ENCODE data around the gene RFTN1. TPM values are rescaled to one million over a fixed set of nuclear protein-coding genes. Genes with fewer than 3 reads are reported as not detected.

Gene RFTN1
- total and polyA plus RNA-seq, 9 of the 15 experiments (the other 6 are each of a cell fraction or from before 2014, with no cell fraction given): 0.08 to 0.51 (median 0.11) TPM; not detected in 6

DNA sequence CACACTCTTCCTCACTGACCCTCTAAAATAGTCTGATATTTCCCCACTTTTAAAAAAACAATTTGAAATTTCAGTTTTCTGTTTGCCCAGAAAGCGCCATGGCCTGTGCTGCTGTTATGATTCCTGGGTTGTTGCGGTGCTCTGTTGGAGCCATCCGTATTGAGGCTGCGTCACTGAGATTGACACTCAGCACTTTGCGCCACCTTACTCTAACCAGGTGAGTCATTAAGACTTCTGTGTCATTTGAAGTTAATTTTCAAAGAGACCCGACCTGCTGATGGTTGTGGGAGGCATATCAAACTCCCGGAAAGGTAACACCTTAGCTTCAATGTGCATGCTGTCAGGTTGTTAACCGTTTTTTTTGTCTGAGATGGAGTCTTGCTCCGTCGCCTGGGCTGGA, 242.6 kb downstream of the RFTN1 start:
- no peak overlapping the region for H3K27ac ChIP-seq (ENCODE audit: extremely low read depth, low read depth, low read length)
- CTCF ChIA-PET (ENCODE audit: low intra/inter-chr PET ratio): no interaction called here
- DNase-seq (ENCODE audit: extremely low read depth in 1 of 4, low spot score in 3 of 4) (no peak), FAIRE-seq (no peak), ATAC-seq (no peak)
- intact Hi-C loops (cut with micrococcal nuclease) (no loop called here), in situ Hi-C loops (cut with MboI) (no loop called here)
- POLR2A ChIA-PET: no interaction called here
- no peaks in the 10 kb centered on the region for H3K9me1 ChIP-seq (ENCODE audit: control insufficient read depth, insufficient read depth, low read length)
- TF ChIP-seq, protein P1, sequence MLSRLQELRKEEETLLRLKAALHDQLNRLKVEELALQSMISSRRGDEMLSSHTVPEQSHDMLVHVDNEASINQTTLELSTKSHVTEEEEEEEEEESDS (CRISPR knock-in tag; IDR thresholded peaks at IDR 0.05): no peak
- TF ChIP-seq C11orf30 (IDR thresholded peaks at IDR 0.05; ENCODE audit: low read depth) (no peak), NFIC (IDR thresholded peaks at IDR 0.05) (no peak), TFE3 (CRISPR knock-in tag; IDR thresholded peaks at IDR 0.05) (no peak), ZNF277 (CRISPR knock-in tag; IDR thresholded peaks at IDR 0.05; ENCODE audit: borderline replicate concordance) (no peak), POLR2H (tag; IDR thresholded peaks at IDR 0.05; ENCODE audit: low read depth) (no peak), KDM4B (IDR thresholded peaks at IDR 0.05; ENCODE audit: borderline replicate concordance in 2 of 2, low read depth in 1 of 2) (no peak), NKRF (IDR thresholded peaks at IDR 0.05; ENCODE audit: borderline replicate concordance) (no peak), FUS (optimal IDR thresholded peaks at IDR 0.05; ENCODE audit: low read depth, low read length) (no peak), MCM2 (IDR thresholded peaks at IDR 0.05; ENCODE audit: low read depth) (no peak), ELF1 (tag; IDR thresholded peaks at IDR 0.05) (no peak), ZNF175 (CRISPR knock-in tag; IDR thresholded peaks at IDR 0.05; ENCODE audit: low read depth) (no peak)
- TF ChIP-seq, protein P2, sequence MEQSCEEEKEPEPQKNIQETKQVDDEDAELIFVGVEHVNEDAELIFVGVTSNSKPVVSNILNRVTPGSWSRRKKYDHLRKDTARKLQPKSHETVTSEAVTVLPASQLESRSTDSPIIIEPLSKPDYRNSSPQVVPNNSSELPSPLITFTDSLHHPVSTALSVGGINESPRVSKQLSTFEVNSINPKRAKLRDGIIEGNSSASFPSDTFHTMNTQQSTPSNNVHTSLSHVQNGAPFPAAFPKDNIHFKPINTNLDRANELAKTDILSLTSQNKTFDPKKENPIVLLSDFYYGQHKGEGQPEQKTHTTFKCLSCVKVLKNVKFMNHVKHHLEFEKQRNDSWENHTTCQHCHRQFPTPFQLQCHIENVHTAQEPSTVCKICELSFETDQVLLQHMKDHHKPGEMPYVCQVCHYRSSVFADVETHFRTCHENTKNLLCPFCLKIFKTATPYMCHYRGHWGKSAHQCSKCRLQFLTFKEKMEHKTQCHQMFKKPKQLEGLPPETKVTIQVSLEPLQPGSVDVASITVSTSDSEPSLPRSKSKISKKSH (CRISPR knock-in tag; IDR thresholded peaks at IDR 0.05): no peak
- H3K79me2 ChIP-seq (ENCODE audit: control insufficient read depth, insufficient read depth, low read length): peaks cover 35% of the 10 kb centered on the region
- no peaks in the 10 kb centered on the region for H3K27me3 ChIP-seq (ENCODE audit: control insufficient read depth in 2 of 2, insufficient read depth in 2 of 2, low read length in 2 of 2)
- H3K4me2 ChIP-seq (ENCODE audit: insufficient read depth, low read length): no peak overlapping the region
- no peaks in the 10 kb centered on the region for H3K9me3 ChIP-seq (replicated peaks; ENCODE audit: control insufficient read depth, insufficient read depth, low read depth, low read length)
- BruUV-seq (replicated peaks): no TSS peak
- 0 out of 2 replicates have a peak, but pooled peaks cover 10% of the 10 kb centered on the region for H4K20me1 ChIP-seq (replicated peaks; ENCODE audit: control insufficient read depth, insufficient read depth, low read length)
- peaks cover 74% of the 10 kb centered on the region for H3K36me3 ChIP-seq (ENCODE audit: control insufficient read depth, insufficient read depth, low read length)
- no peak overlapping the region for H3K9ac ChIP-seq (ENCODE audit: insufficient read depth in 1 of 2, low read depth in 2 of 2, low read length in 2 of 2)
- WGBS (ENCODE audit: insufficient coverage, low coverage, missing lambda C conversion rate): 94% methylated on average over 10 of the region's 10 CpGs
- H3K4me1 ChIP-seq (replicated peaks in 1 of 2; ENCODE audit: control insufficient read depth in 2 of 2, insufficient read depth in 2 of 2, low read length in 2 of 2): peaks cover 7 to 10% of the 10 kb centered on the region in 2 experiments; a peak in 2 of 5 replicates
- no peak overlapping the region for H3K4me3 ChIP-seq
- H2AFZ ChIP-seq (ENCODE audit: low read depth, low read length): no peak overlapping the region
